Globus pallidus (tissue), 1 donor: ENCODE results near the gene ECM2.
"Not testable (repeated sequence)": the region's sequence is repeated elsewhere in the genome, so short reads cannot be mapped to it uniquely, and the experiment has no call there.

Source experiments
- DNase-seq: peaks from one replicate; pipeline ENCODE4 v3.0.0-alpha.2; 2015; ENCODE audit warnings: low spot score

ECM2 gene

GRCh38 chr9:92535940-92536850 is at the start of gene ECM2:
Gene ECM2 (minus strand): TSS chr9:92535990. CDS start chr9:92522866, 13,124 bp downstream.
- no peak for DNase-seq

- DNase-seq, result no peak
Observed at GRCh38 chr9:92576175-92576574, 40.4 kb upstream of the ECM2 start.

GRCh38 chr9:92573612-92574011 is 37.8 kb upstream of the ECM2 start:
- DNase-seq, result not testable (repeated sequence)

GRCh38 chr9:92571871-92572270 is 36.1 kb upstream of the ECM2 start:
- DNase-seq, result not testable (repeated sequence)

- no peak for DNase-seq
Observed at GRCh38 chr9:92564982-92565381, 29.2 kb upstream of the ECM2 start.

GRCh38 chr9:92564504-92564903 is 28.7 kb upstream of the ECM2 start:
- no peak for DNase-seq

- no peak for DNase-seq
Observed at GRCh38 chr9:92563116-92564100, 27.6 kb upstream of the ECM2 start.

GRCh38 chr9:92562461-92562967 is 26.7 kb upstream of the ECM2 start:
- no peak for DNase-seq

GRCh38 chr9:92561374-92562330 is 25.9 kb upstream of the ECM2 start:
- no peak for DNase-seq

- DNase-seq, result no peak
Observed at GRCh38 chr9:92558612-92559374, 23.0 kb upstream of the ECM2 start.

GRCh38 chr9:92550765-92551164 is 15.0 kb upstream of the ECM2 start:
- DNase-seq, result no peak

- no peak for DNase-seq
Observed at GRCh38 chr9:92547356-92547755, 11.6 kb upstream of the ECM2 start.

- DNase-seq, result no peak
Observed at GRCh38 chr9:92545002-92545510, 9.3 kb upstream of the ECM2 start.

- no peak for DNase-seq
Observed at GRCh38 chr9:92543972-92544371, 8.2 kb upstream of the ECM2 start.

GRCh38 chr9:92538541-92538940 is 2.8 kb upstream of the ECM2 start:
- no peak for DNase-seq

- no peak for DNase-seq
Observed at GRCh38 chr9:92534674-92535073, 1.1 kb downstream of the ECM2 start.

- no peak for DNase-seq
Observed at GRCh38 chr9:92534204-92534603, 1.6 kb downstream of the ECM2 start.

GRCh38 chr9:92530893-92531292 is 4.9 kb downstream of the ECM2 start:
- DNase-seq, result no peak

- no peak for DNase-seq
Observed at GRCh38 chr9:92529124-92529523, 6.7 kb downstream of the ECM2 start.

- DNase-seq, result no peak
Observed at GRCh38 chr9:92528522-92528849, 7.3 kb downstream of the ECM2 start.
